Ectodermal cell (in vitro differentiated cells): Measurements from ENCODE around the gene CRNN.

Experiments
- H3K27ac ChIP-seq: 2 replicates; pipeline ENCODE4 v1.7.0; 2013; ENCODE audit warnings: mild to moderate bottlenecking, low read depth, low read length; ENCODE audit not compliant: insufficient read depth, poor library complexity, severe bottlenecking
- H3K27me3 ChIP-seq: 2 replicates; pipeline ENCODE4 v1.7.0; 2013; ENCODE audit warnings: mild to moderate bottlenecking, low read length; ENCODE audit not compliant: insufficient read depth, control insufficient read depth, poor library complexity, severe bottlenecking
- H3K36me3 ChIP-seq: one replicate; pipeline ENCODE4 v1.7.0; 2013; ENCODE audit warnings: low read length; ENCODE audit not compliant: control insufficient read depth, insufficient read depth
- H3K4me1 ChIP-seq: one replicate; pipeline ENCODE4 v1.7.0; 2013; ENCODE audit warnings: low read length; ENCODE audit not compliant: control insufficient read depth, insufficient read depth
- H3K4me3 ChIP-seq: 2 replicates; pipeline ENCODE4 v1.7.0; 2013; ENCODE audit warnings: low read depth, low read length, control low read depth; ENCODE audit not compliant: insufficient read depth
- H3K9me3 ChIP-seq: 2 replicates; pipeline ENCODE4 v1.7.0; 2013; ENCODE audit warnings: mild to moderate bottlenecking, low read length, moderate library complexity; ENCODE audit not compliant: control insufficient read depth
- WGBS, 2 experiments: methylation state at CpG; one replicate each; pipeline ENCODE4 v1.1.7; 2013; ENCODE audit warnings: missing lambda C conversion rate in 2 of 2; 5-methylcytosine and 5-hydroxymethylcytosine counted together

CRNN gene

GRCh38 chr1:152426731-152427130 is 12.7 kb upstream of the CRNN start:
- Histone ChIP-seq H3K36me3 (no peaks in the 10 kb centered on the region), H3K4me3 (no peak overlapping the region), H3K9me3 (peaks cover 16% of the 10 kb centered on the region), H3K27me3 (no peaks in the 10 kb centered on the region), H3K27ac (no peak overlapping the region), H3K4me1 (no peaks in the 10 kb centered on the region)

DNA sequence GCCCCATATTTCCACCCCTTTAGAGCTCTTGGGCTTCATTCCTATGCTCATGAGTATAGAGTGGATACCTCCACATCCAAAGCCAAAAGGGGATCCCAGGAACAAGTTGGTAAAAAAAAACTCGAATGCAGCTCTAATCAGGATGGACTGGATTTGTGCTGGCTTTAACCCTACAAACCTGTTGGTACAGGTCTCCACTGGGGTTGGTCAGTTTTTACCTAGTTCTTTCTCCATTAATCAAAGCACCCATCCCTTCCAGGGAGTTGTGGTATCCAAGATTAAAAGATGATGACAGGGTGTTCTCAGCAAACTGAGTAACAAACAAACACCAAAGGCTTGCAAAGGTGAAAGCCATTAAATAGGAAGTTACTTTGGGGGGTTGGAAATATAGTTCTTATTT is 5.9 kb upstream of the CRNN start:
- H3K27me3 ChIP-seq = no peaks in the 10 kb centered on the region
- no peak overlapping the region for H3K27ac ChIP-seq
- WGBS, 2 experiments = 26 to 37% methylated on average over 1 of the region's 1 CpG
- H3K9me3 ChIP-seq = peaks cover 3% of the 10 kb centered on the region
- H3K4me3 ChIP-seq = no peak overlapping the region
- no peaks in the 10 kb centered on the region for H3K4me1 ChIP-seq
- H3K36me3 ChIP-seq = no peaks in the 10 kb centered on the region

DNA sequence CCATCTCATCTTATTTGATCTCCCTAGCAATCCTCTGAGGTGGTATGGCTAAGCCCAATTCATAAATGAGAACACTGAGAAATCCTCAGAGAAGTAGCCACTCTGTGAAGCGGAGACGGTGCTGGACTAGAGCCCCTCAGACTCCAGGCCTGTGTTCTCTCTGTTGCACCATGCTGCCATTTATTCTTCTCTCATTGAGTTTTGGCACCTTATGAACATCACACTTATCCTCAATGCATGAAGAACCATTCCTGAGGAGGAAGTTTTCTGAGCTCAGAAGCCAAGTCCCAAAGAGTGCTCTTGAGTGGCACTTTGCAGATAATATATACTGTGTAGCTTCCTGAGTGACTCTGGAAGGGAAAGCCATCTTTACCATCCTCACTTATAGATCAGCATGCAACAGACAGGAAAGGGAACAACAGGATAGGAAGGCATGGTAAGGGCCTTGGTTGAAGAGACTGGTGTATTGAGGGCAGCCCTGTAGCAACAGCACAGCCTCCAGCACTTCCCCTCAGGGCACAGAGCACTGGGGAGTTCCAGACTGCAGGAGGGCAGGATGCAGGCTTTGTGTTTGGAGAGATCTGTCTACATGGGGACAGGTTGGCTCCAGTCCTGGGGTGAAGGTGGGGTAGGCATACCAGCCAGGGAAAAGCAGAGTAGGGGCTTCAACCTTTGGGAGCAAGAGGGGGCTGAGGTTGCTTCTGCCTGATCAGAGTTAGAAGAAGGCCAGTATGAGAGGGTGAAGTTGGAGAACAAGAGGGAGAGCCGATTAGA is 1.6 kb upstream of the CRNN start:
- H3K27me3 ChIP-seq = no peaks in the 10 kb centered on the region
- H3K4me1 ChIP-seq = no peaks in the 10 kb centered on the region
- WGBS, 2 experiments = 80 to 82% methylated on average over 3 of the region's 3 CpGs
- H3K9me3 ChIP-seq = no peaks in the 10 kb centered on the region
- H3K36me3 ChIP-seq = no peaks in the 10 kb centered on the region
- no peak overlapping the region for H3K27ac ChIP-seq
- H3K4me3 ChIP-seq = no peak overlapping the region

DNA sequence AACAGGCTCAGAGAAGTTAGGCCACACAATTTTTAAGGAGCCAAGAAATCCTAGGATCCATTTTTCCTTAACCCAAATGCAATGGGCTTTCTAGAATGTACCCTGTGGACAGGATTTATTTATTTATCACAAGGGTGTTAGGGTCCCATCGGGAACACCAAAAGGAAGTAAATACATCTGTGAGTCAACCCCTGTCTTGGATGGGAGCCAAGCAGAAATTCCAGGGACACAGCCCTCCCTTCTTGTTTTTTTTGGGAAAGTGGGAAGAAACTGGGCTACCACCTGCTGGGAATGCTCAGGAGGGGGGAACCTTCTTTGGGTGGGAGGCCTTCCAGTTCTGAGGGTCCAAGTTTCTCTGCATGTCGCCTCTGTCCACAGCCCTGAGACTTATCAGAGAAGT is 1.3 kb downstream of the CRNN start:
- 46 to 59% methylated on average over 2 of the region's 2 CpGs for WGBS, 2 experiments
- Histone ChIP-seq H3K36me3 (no peaks in the 10 kb centered on the region), H3K9me3 (peaks cover 10% of the 10 kb centered on the region)

DNA sequence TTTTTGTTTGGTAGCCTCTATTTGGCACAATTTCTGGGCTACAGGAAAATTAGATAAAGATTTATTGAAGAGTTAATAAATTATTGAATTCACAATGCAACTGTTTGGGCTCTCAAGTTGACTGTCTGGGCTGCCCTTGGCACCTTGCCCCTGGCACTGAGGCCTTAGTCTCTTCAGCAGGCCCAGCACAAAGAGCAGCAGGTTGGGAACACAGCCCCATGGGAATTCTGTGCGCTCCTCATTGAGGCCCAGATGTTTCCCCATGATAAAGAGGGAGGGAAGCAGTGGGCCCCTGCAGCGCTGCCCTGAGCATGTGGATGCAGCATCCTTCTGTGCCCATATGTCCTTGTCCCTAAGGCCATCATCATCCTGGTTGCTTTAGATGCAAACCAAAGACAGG is 2.9 kb downstream of the CRNN start:
- Histone ChIP-seq H3K9me3 (peaks cover 19% of the 10 kb centered on the region), H3K27me3 (no peaks in the 10 kb centered on the region), H3K36me3 (no peaks in the 10 kb centered on the region), H3K4me3 (no peak overlapping the region), H3K27ac (no peak overlapping the region), H3K4me1 (no peaks in the 10 kb centered on the region)
- WGBS, 2 experiments = 48 to 49% methylated on average over 2 of the region's 2 CpGs

More for the DNA sequence above, 1.3 kb downstream of the CRNN start:
- H3K27me3 ChIP-seq = no peaks in the 10 kb centered on the region
- H3K27ac ChIP-seq = no peak overlapping the region
- H3K4me1 ChIP-seq = no peaks in the 10 kb centered on the region
- no peak overlapping the region for H3K4me3 ChIP-seq

- Histone ChIP-seq H3K9me3 (peaks cover 19% of the 10 kb centered on the region), H3K27me3 (no peaks in the 10 kb centered on the region), H3K4me1 (no peaks in the 10 kb centered on the region), H3K4me3 (no peak overlapping the region), H3K27ac (no peak overlapping the region), H3K36me3 (no peaks in the 10 kb centered on the region)
- WGBS, 2 experiments = 78 to 80% methylated on average over 7 of the region's 7 CpGs
Observed at GRCh38 chr1:152410599-152410998, 3.5 kb downstream of the CRNN start.

DNA sequence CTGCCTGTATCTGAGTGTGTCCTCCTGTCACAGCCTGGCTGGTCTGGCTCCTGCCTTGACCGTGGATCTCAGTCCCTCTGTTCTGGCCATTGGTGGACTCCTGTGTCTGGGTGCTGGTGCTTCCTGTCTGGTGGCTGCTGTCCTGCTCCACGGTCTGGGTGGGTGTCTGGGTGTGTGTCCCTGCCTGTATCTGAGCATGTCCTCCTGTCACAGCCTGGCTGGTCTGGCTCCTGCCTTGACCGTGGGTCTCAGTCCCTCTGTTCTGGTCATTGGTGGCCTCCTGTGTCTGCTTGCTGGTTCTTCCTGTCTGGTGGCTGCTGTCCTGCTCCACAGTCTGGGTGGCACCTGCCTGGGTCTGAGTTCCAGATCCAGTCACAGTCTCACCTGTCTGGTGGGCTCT is 4.0 kb downstream of the CRNN start:
- Histone ChIP-seq H3K27me3 (no peaks in the 10 kb centered on the region), H3K36me3 (no peaks in the 10 kb centered on the region), H3K9me3 (peaks cover 22% of the 10 kb centered on the region), H3K27ac (no peak overlapping the region), H3K4me1 (no peaks in the 10 kb centered on the region), H3K4me3 (no peak overlapping the region)
- 69 to 75% methylated on average over 3 of the region's 3 CpGs for WGBS, 2 experiments

DNA sequence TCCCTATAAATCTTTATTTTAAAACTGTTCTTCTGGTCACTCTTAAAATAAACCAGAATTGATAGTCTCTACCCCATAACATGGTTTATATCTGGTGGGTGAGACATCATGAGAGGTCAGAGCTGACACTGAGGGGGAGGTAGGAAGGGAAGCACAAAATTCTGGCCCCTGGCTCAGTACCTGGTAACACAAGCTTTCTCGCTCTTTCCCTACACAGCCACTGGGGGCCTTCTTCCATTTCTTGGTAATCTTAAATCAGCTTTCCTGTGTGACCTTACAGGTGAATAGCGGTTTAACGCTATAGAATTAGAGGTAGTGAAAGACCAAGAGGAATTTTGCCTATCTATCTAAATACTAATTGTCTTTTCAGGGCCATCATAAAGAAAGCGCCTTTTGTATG is 5.4 kb downstream of the CRNN start:
- Histone ChIP-seq H3K9me3 (peaks cover 22% of the 10 kb centered on the region), H3K36me3 (no peaks in the 10 kb centered on the region), H3K4me3 (no peak overlapping the region), H3K27me3 (no peaks in the 10 kb centered on the region), H3K27ac (no peak overlapping the region), H3K4me1 (no peaks in the 10 kb centered on the region)
- WGBS, 2 experiments = 81 to 83% methylated on average over 3 of the region's 4 CpGs

DNA sequence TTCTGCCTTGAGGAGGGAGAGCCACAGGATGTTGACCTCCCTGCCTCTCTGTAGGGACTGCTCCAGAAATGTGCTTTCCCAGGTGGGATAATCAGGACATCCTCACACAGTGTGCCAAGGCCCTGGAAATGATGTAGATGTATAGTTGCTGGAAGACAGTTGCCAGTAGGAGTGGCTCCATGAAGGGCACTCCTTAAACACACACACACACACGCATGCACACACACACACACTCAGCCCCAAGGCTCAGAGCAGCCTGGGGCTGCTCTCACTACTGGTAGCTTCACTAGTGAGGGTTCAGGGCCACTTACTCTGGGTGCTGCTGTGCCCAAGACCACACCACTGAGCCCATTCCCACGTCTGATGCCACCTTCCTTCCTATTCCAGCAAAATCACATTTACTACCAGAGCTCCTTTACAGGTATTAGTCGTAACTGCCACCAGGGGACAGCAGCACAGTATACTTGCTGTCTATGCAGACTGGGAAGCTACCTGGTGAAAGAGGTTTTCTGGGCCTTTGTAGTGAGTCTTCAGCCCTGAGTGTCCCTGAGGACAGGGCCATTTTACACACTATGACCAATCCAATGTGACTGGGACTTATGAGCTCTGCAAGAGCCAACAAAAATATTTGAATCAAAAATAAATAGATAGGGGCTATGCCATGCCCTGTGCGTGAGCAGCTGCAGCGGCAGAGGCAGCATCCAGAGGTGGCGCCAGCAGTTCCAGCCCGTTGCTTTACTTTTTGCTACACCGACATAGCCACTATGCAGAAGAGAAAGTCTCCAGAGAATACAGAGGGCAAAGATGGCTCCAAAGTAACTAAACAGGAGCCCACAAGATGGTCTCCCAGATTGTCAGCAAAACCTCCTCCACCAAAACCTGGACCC is 15.0 kb downstream of the CRNN start:
- no peaks in the 10 kb centered on the region for H3K4me1 ChIP-seq
- WGBS, 2 experiments = 66 to 70% methylated on average over 8 of the region's 8 CpGs
- H3K4me3 ChIP-seq = no peak overlapping the region
- H3K9me3 ChIP-seq = peaks cover 8% of the 10 kb centered on the region
- H3K27ac ChIP-seq = no peak overlapping the region
- no peaks in the 10 kb centered on the region for H3K36me3 ChIP-seq
- H3K27me3 ChIP-seq = no peaks in the 10 kb centered on the region

DNA sequence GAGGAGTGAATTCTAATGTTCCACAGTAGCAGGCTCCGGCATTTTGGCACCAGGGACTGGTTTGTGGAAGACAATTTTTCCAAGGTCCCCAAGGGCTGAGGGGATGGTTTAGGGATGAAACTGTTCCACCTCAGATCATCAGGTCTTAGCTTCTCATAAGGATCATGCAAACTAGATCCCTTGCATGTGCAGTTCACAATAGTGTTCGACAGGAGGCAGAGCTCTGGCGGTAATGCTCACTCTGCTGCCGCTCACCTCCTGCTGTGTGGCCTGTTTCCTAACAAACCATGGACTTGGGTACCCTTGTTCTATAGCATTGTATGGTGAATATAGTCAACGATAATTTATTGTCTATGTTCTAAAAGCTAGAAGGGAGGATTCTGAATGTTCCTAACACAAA is 16.6 kb downstream of the CRNN start:
- Histone ChIP-seq H3K4me1 (no peaks in the 10 kb centered on the region), H3K27ac (no peak overlapping the region), H3K27me3 (no peaks in the 10 kb centered on the region), H3K9me3 (peaks cover 12% of the 10 kb centered on the region), H3K4me3 (no peak overlapping the region), H3K36me3 (no peaks in the 10 kb centered on the region)
- WGBS, 2 experiments = 72 to 77% methylated on average over 5 of the region's 5 CpGs
